SK-N-SH (cell line): ENCODE data around the gene COL9A3. TPM values are rescaled to one million over a fixed set of nuclear protein-coding genes. Genes with fewer than 3 reads are reported as not detected.
A peak's percentile ranks its signal among the peaks of the same experiment; 100 is the strongest.

Experiments used
- CTCF ChIA-PET: fragments of 300-600, 350-600 bp; formaldehyde crosslinking; extraction: SDS; loops from one replicate; lab custom pipeline; 2021; lab: Yijun Ruan, JAX
- POLR2A ChIA-PET: fragments of 350-600 bp; sonication (Branson Sonifier 250); formaldehyde crosslinking; extraction: SDS; loops from one replicate; lab custom pipeline; 2020; ENCODE audit warnings: antibody characterized with exemption, inconsistent platforms; lab: Yijun Ruan, JAX
- DNase-seq: peaks from one replicate; pipeline ENCODE4 v3.0.0; 2012
- H2AFZ ChIP-seq: fragments of 200-600 bp; sonication (generic); 2 replicates; pipeline ENCODE4 v1.8.1; 2016; ENCODE audit warnings: antibody characterized with exemption, mild to moderate bottlenecking, low read depth
- H3F3A ChIP-seq: fragments of 200-600 bp; sonication (generic); replicated peaks from 2 replicates; pipeline ENCODE3; 2016; ENCODE audit warnings: antibody characterized with exemption, mild to moderate bottlenecking; ENCODE audit not compliant: insufficient read depth
- H3K27ac ChIP-seq, 2 experiments: fragments of 200-500 bp in 1 of 2; fragments of 200-600 bp in 1 of 2; sonication (Bioruptor generic) in 1 of 2; sonication (generic), shearing (Covaris generic) in 1 of 2; 2 replicates each; pipeline versions ENCODE4 v1.5.1 to v1.6.1; 2014 to 2016; ENCODE audit warnings: low read depth in 2 of 2, inconsistent platforms in 1 of 2, low read length in 1 of 2, mild to moderate bottlenecking in 1 of 2, mixed read lengths in 1 of 2
- H3K27me3 ChIP-seq: fragments of 200-600 bp; sonication (generic), shearing (Covaris generic); 2 replicates; pipeline ENCODE4 v1.6.1; 2016; ENCODE audit warnings: mixed run types; ENCODE audit not compliant: insufficient read depth
- H3K36me3 ChIP-seq, 2 experiments: fragments of 200-500 bp in 1 of 2; fragments of 200-600 bp in 1 of 2; sonication (Bioruptor generic) in 1 of 2; sonication (generic) in 1 of 2; replicated peaks in 1 of 2; 2 replicates each; pipeline versions ENCODE3 to v1.5.1; 2014 to 2016; ENCODE audit warnings: low read length in 1 of 2, mild to moderate bottlenecking in 1 of 2; ENCODE audit not compliant: insufficient read depth in 2 of 2, control insufficient read depth in 1 of 2
- H3K4me1 ChIP-seq, 2 experiments: fragments of 200-500 bp in 1 of 2; fragments of 200-600 bp in 1 of 2; sonication (Bioruptor generic) in 1 of 2; sonication (generic), shearing (Covaris generic) in 1 of 2; 2 replicates each; pipeline versions ENCODE4 v1.5.1 to v1.6.1; 2014 to 2016; ENCODE audit warnings: low read depth in 1 of 2, low read length in 1 of 2, mixed run types in 1 of 2; ENCODE audit not compliant: insufficient read depth in 2 of 2, control insufficient read depth in 1 of 2
- H3K4me2 ChIP-seq: fragments of 200-600 bp; sonication (generic), shearing (Covaris generic); 2 replicates; pipeline ENCODE4 v1.6.1; 2017; ENCODE audit warnings: mixed run types
- H3K4me3 ChIP-seq, 2 experiments: fragments of 200-500 bp in 1 of 2; fragments of 200-600 bp in 1 of 2; sonication (Bioruptor generic) in 1 of 2; sonication (generic), shearing (Covaris generic) in 1 of 2; 2 replicates each; pipeline versions ENCODE4 v1.5.1 to v1.8.1; 2014 to 2016; ENCODE audit warnings: low read depth in 2 of 2, inconsistent platforms in 1 of 2, low read length in 1 of 2, mild to moderate bottlenecking in 1 of 2, mixed read lengths in 1 of 2, moderate library complexity in 1 of 2
- H3K79me2 ChIP-seq: fragments of 200-600 bp; sonication (generic); 2 replicates; pipeline ENCODE4 v1.8.1; 2017; ENCODE audit warnings: mild to moderate bottlenecking; ENCODE audit not compliant: insufficient read depth
- H3K9ac ChIP-seq: fragments of 200-600 bp; sonication (generic); 2 replicates; pipeline ENCODE4 v1.6.1; 2017; ENCODE audit warnings: mixed run types
- H3K9me2 ChIP-seq: fragments of 200-600 bp; sonication (generic); 2 replicates; pipeline ENCODE4 v1.6.1; 2017; ENCODE audit warnings: mixed run types
- H3K9me3 ChIP-seq: fragments of 200-600 bp; sonication (generic); 2 replicates; pipeline ENCODE4 v1.6.1; 2017; ENCODE audit warnings: mixed run types, mild to moderate bottlenecking, moderate library complexity
- H4K20me1 ChIP-seq: fragments of 200-600 bp; sonication (generic); 2 replicates; pipeline ENCODE4 v1.6.1; 2017; ENCODE audit warnings: mild to moderate bottlenecking, mixed run types; ENCODE audit not compliant: insufficient read depth
- ELF1 ChIP-seq: IDR thresholded peaks from 2 replicates; pipeline ENCODE4 v1.4.0; 2012
- FOSL2 ChIP-seq: IDR thresholded peaks from 2 replicates; pipeline ENCODE4 v1.4.0; 2012; ENCODE audit warnings: low read depth, mild to moderate bottlenecking, moderate library complexity, borderline replicate concordance
- FOXJ3 ChIP-seq: sonication (generic); formaldehyde crosslinking; IDR thresholded peaks from 2 replicates; pipeline ENCODE4 v1.5.1; 2020; ENCODE audit warnings: mild to moderate bottlenecking, missing genetic modification reagents
- FOXM1 ChIP-seq: IDR thresholded peaks from 2 replicates; pipeline ENCODE4 v1.4.0; 2012; ENCODE audit warnings: low read depth, mild to moderate bottlenecking
- GABPA ChIP-seq: IDR thresholded peaks from 2 replicates; pipeline ENCODE4 v1.4.0; 2012; ENCODE audit warnings: low read depth, mild to moderate bottlenecking
- GATA2 ChIP-seq: sonication (generic); formaldehyde crosslinking; IDR thresholded peaks from 2 replicates; pipeline ENCODE4 v1.5.0; 2020; ENCODE audit warnings: mild to moderate bottlenecking, missing genetic modification reagents
- MEF2A ChIP-seq: IDR thresholded peaks from 2 replicates; pipeline ENCODE4 v1.4.0; 2012; ENCODE audit warnings: low read depth, borderline replicate concordance
- NFIC ChIP-seq: IDR thresholded peaks from 2 replicates; pipeline ENCODE4 v1.4.0; 2012; ENCODE audit warnings: borderline replicate concordance
- POLR2AphosphoS5 ChIP-seq: IDR thresholded peaks from 2 replicates; pipeline ENCODE4 v1.6.1; 2012; ENCODE audit warnings: low read depth, low read length
- RCOR1 ChIP-seq: fragments of 150-350 bp; IDR thresholded peaks from 2 replicates; pipeline ENCODE4 v1.6.1; 2017; ENCODE audit warnings: antibody characterized with exemption, low read length
- REST ChIP-seq: IDR thresholded peaks from 2 replicates; pipeline ENCODE4 v1.6.1; 2012; ENCODE audit warnings: mild to moderate bottlenecking, low read depth, low read length, moderate library complexity
- RXRA ChIP-seq: IDR thresholded peaks from 2 replicates; pipeline ENCODE4 v1.4.0; 2012; ENCODE audit warnings: low read depth, mild to moderate bottlenecking, borderline replicate concordance
- SIN3A ChIP-seq: IDR thresholded peaks from 2 replicates; pipeline ENCODE4 v1.6.1; 2012; ENCODE audit warnings: low read depth, mild to moderate bottlenecking, low read length, moderate library complexity, borderline replicate concordance
- SMC3 ChIP-seq: IDR thresholded peaks from 2 replicates; pipeline ENCODE4 v1.6.1; 2012; ENCODE audit warnings: low read depth, low read length, improper control_type of control experiment
- TAF1 ChIP-seq: IDR thresholded peaks from 2 replicates; pipeline ENCODE4 v1.6.1; 2012; ENCODE audit warnings: low read depth, mild to moderate bottlenecking, low read length, moderate library complexity, borderline replicate concordance
- TCF12 ChIP-seq: IDR thresholded peaks from 2 replicates; pipeline ENCODE4 v1.4.0; 2012
- TEAD4 ChIP-seq: IDR thresholded peaks from 2 replicates; pipeline ENCODE4 v1.4.0; 2012; ENCODE audit warnings: mild to moderate bottlenecking, borderline replicate concordance; ENCODE audit not compliant: insufficient read depth
- USF2 ChIP-seq: fragments of 150-350 bp; IDR thresholded peaks from 2 replicates; pipeline ENCODE4 v1.6.1; 2017; ENCODE audit warnings: antibody characterized with exemption, low read length, low read depth, borderline replicate concordance
- YY1 ChIP-seq: IDR thresholded peaks from 2 replicates; pipeline ENCODE4 v1.4.0; 2012; ENCODE audit warnings: low read depth, mild to moderate bottlenecking
- WGBS: methylation state at CpG from one replicate; pipeline ENCODE4 v1.1.6; 2017; ENCODE audit warnings: low lambda C conversion rate; 5-methylcytosine and 5-hydroxymethylcytosine counted together
- polyA plus RNA-seq, 3 experiments: library from polyadenylated mRNA; depleted of rRNA; stranded (reverse); fragments of >200 nt; gene quantifications; 2 replicates each; pipeline ENCODE4 v1.2.3, GENCODE V29; 2012

The COL9A3 gene
- polyA plus RNA-seq, 1 of the 3 experiments (the other 2 are of a cell fraction) = 2.5 TPM

GRCh38 chr20:62825333-62825985, 8.6 kb downstream of the COL9A3 start:
- peaks cover 8% of the 10 kb centered on the region for H3F3A ChIP-seq
- CTCF ChIA-PET = interaction anchor here (0.8 to 1.0 kb wide), 6 partner anchors 22 to 147 kb away, joined by 3 to 5 read pairs (median 3); no protein-coding TSS in a partner anchor
- no peak overlapping the region for H3K9ac ChIP-seq
- H3K27me3 ChIP-seq = no peaks in the 10 kb centered on the region
- no peak overlapping the region for H3K4me2 ChIP-seq
- H2AFZ ChIP-seq = no peak overlapping the region
- no peaks in the 10 kb centered on the region for H3K9me2 ChIP-seq
- H3K36me3 ChIP-seq = no peaks in the 10 kb centered on the region
- no peaks in the 10 kb centered on the region for H3K9me3 ChIP-seq
- no peak for DNase-seq
- 85% methylated on average over 5 of the region's 22 CpGs for WGBS
- H3K4me1 ChIP-seq = peaks cover 5 to 33% of the 10 kb centered on the region in 2 experiments; a peak in 2 of 4 replicates
- H4K20me1 ChIP-seq = no peaks in the 10 kb centered on the region
- TF ChIP-seq REST = no peak
- TF ChIP-seq GABPA = no peak
- TF ChIP-seq FOXM1 = no peak
- no peak for TF ChIP-seq SIN3A
- no peak for TF ChIP-seq FOSL2
- no peak for TF ChIP-seq GATA2
- TF ChIP-seq POLR2AphosphoS5 = no peak
- TF ChIP-seq TEAD4 = no peak
- TF ChIP-seq YY1 = no peak
- TF ChIP-seq USF2 = no peak
- no peak for TF ChIP-seq SMC3
- no peak for TF ChIP-seq ELF1
- no peak for TF ChIP-seq MEF2A
- no peak for TF ChIP-seq RXRA
- TF ChIP-seq TAF1 = no peak
- no peak for TF ChIP-seq RCOR1
- no peak for TF ChIP-seq FOXJ3 (CRISPR knock-in tag)
- TF ChIP-seq TCF12 = no peak
- TF ChIP-seq NFIC = no peak
- POLR2A ChIA-PET = no interaction called here
- H3K4me3 ChIP-seq = no peak overlapping the region; a peak in 1 of 4 replicates
- H3K27ac ChIP-seq = peak overlapping the region in 1 of 2 experiments; percentile 43; a peak in 1 of 4 replicates
- H3K79me2 ChIP-seq = no peaks in the 10 kb centered on the region
